Right atrium auricular region (tissue), 2 donors: ENCODE measurements around the gene LIN9. TPM values are rescaled to one million over a fixed set of nuclear protein-coding genes. Genes with fewer than 3 reads are reported as not detected.
"Not testable (repeated sequence)": the region's sequence is repeated elsewhere in the genome, so short reads cannot be mapped to it uniquely, and the experiment has no call there.

Experiments used
- DNase-seq: peaks from one replicate; pipeline ENCODE4 v3.0.0-alpha.2; 2019; ENCODE audit warnings: low spot score
- H3K27ac ChIP-seq, 2 donors: fragments of 200-600 bp; sonication (generic); 1 replicate in 1 of 2; 2 replicates in 1 of 2; pipeline ENCODE4 v1.5.1; 2016 to 2019
- H3K27me3 ChIP-seq, 2 donors: fragments of 200-600 bp; sonication (generic); one replicate each; pipeline versions ENCODE4 v1.5.1 to v1.6.0; 2017 to 2019
- H3K36me3 ChIP-seq: fragments of 200-600 bp; sonication (generic); one replicate; pipeline ENCODE4 v1.5.1; 2016
- H3K4me1 ChIP-seq, 2 donors: fragments of 200-600 bp; sonication (generic); one replicate each; pipeline versions ENCODE4 v1.5.1 to v1.6.0; 2017 to 2019
- H3K4me3 ChIP-seq, 2 donors: fragments of 200-600 bp; sonication (generic); 1 replicate in 1 of 2; 2 replicates in 1 of 2; pipeline ENCODE4 v1.5.1; 2017 to 2019; ENCODE audit warnings: mild to moderate bottlenecking in 1 of 2, moderate library complexity in 1 of 2
- H3K9me3 ChIP-seq, 2 donors: fragments of 200-600 bp; sonication (generic); one replicate each; pipeline ENCODE4 v1.5.1; 2019
- total RNA-seq, 2 donors: library from RNA; depleted of rRNA; stranded (reverse); fragments of >200 nt; gene quantifications; one replicate each; pipeline ENCODE4 v1.1.0, GENCODE V29; 2016
- TF ChIP-seq, protein P1 (sequence below), 2 donors: fragments of 200-600 bp; sonication (generic); IDR thresholded peaks; one replicate each; pipeline ENCODE4 v1.5.1; 2019; ENCODE audit warnings: antibody characterized with exemption in 2 of 2

LIN9 gene
- total RNA-seq, 2 donors from 2014 or later, result 2.9 to 11.0 TPM

DNA sequence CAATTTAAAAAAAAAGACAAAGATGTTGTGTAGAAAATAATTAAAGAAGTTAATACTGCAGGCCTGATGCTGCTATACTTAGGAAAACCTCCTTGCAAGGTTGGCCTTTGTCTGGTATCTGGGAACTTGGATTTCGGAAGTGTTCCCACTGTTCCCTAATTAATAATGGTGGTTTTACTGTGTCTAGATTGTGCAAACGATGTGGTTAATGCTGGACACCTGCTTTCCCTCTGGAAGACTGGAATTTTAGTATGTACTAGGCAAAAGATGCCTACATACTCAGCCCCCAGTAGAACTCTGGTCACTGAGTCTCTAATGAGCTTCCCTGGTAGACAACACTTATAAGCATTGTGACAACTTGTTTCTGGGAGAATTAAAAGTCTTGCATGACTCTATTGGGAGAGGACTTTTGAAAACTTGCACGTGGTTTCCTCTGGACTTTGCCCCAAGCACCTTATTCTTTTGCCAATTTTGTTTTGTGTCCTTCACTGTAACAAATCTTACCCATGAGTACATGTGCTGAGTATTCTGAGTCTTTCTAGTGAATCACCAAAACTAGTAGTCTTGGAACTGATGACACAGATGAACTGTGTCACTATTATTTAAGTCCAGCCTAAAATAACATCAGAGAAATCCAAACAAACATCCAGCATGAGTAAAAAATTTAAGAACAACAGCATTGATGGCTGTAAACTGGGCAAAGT lies 40.4 kb downstream of the LIN9 start:
- no peaks in the 10 kb centered on the region for H3K36me3 ChIP-seq
- H3K4me3 ChIP-seq, result no peak overlapping the region
- no peaks in the 10 kb centered on the region for H3K27me3 ChIP-seq
- H3K27ac ChIP-seq, result no peak overlapping the region
- TF ChIP-seq, protein P1, sequence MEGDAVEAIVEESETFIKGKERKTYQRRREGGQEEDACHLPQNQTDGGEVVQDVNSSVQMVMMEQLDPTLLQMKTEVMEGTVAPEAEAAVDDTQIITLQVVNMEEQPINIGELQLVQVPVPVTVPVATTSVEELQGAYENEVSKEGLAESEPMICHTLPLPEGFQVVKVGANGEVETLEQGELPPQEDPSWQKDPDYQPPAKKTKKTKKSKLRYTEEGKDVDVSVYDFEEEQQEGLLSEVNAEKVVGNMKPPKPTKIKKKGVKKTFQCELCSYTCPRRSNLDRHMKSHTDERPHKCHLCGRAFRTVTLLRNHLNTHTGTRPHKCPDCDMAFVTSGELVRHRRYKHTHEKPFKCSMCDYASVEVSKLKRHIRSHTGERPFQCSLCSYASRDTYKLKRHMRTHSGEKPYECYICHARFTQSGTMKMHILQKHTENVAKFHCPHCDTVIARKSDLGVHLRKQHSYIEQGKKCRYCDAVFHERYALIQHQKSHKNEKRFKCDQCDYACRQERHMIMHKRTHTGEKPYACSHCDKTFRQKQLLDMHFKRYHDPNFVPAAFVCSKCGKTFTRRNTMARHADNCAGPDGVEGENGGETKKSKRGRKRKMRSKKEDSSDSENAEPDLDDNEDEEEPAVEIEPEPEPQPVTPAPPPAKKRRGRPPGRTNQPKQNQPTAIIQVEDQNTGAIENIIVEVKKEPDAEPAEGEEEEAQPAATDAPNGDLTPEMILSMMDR (IDR thresholded peaks at IDR 0.05), result no peak
- no peaks in the 10 kb centered on the region for H3K9me3 ChIP-seq
- no peaks in the 10 kb centered on the region for H3K4me1 ChIP-seq
- no peak for DNase-seq

DNA sequence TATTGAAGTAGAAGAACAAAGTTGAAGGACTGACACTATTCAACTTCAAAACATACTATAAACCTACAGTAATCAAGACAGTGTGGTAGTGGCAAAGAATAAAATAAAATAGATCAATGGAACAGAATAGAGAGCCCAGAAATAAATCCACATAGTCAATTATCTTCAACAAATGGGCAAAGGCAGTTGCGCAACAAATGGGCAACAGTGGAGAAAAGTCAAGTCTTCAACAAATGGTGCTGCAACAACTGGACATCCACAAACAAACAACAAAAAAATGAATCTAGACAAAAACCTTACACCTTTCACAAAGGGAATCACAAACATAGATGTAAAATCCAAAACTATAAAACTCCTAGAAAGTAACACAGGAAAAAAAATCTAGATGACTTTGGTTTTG lies 47.1 kb downstream of the LIN9 start:
- Histone ChIP-seq H3K36me3 (no peaks in the 10 kb centered on the region), H3K4me3 (no peak overlapping the region), H3K27ac (no peak overlapping the region), H3K27me3 (no peaks in the 10 kb centered on the region), H3K4me1 (no peaks in the 10 kb centered on the region), H3K9me3 (peaks cover 0 to 26% of the 10 kb centered on the region in 2 donors)
- DNase-seq, result no peak
- TF ChIP-seq, protein P1 (IDR thresholded peaks at IDR 0.05), result no peak

- Histone ChIP-seq H3K9me3 (peaks cover 0 to 15% of the 10 kb centered on the region in 2 donors), H3K4me1 (no peaks in the 10 kb centered on the region), H3K4me3 (no peak overlapping the region), H3K36me3 (no peaks in the 10 kb centered on the region), H3K27me3 (no peaks in the 10 kb centered on the region), H3K27ac (no peak overlapping the region)
- TF ChIP-seq, protein P1 (IDR thresholded peaks at IDR 0.05), result no peak
- no peak for DNase-seq
These were observed 53.6 kb downstream of the LIN9 start for GRCh38 chr1:226255380-226255779.

DNA sequence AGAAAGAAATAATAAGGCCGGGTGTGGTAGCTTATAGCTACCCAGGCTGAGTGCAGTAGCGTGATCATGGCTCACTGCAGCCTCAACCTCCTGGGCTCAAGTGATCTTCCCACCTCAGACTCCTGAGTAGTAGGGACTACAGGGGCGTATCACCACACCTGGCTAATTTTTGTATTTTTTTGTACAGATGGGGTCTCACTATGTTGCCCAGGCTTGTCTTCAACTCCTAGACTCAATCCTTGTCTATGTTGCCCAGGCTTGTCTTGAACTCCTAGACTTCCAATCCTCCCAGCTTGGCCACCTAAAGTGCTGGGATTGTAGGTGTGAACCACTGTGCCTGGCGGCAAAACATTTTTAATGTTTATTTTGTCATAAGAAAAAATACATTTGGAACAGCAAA lies 55.0 kb downstream of the LIN9 start:
- Histone ChIP-seq H3K4me1 (no peaks in the 10 kb centered on the region), H3K36me3 (no peaks in the 10 kb centered on the region), H3K27me3 (no peaks in the 10 kb centered on the region), H3K4me3 (no peak overlapping the region), H3K27ac (no peak overlapping the region), H3K9me3 (peaks cover 0 to under 1% of the 10 kb centered on the region in 2 donors)
- TF ChIP-seq, protein P1 (IDR thresholded peaks at IDR 0.05), result no peak
- DNase-seq, result no peak

GRCh38 chr1:226252841-226253240 lies 56.1 kb downstream of the LIN9 start:
- not testable (repeated sequence) for H3K4me3 ChIP-seq, H3K27ac ChIP-seq, H3K4me1 ChIP-seq, H3K27me3 ChIP-seq, DNase-seq, H3K36me3 ChIP-seq, H3K9me3 ChIP-seq

DNA sequence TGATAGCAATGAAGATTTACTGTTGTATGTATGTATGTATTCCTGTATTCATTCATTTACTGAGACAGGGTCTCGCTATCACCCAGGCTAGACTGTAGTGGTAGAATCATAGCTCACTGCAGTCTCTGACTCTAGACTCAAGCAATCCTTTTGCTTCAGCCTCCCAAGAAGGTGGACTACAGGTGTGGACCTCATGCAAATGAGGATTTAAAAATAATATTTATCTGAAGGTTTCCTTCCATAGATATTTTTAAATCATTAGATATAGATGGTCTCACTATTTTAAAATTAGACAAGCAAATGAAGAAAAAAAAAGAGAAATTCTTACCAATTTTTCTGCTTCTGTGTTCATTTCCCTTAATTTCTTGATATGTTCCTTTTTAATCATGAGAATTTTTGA lies 58.5 kb downstream of the LIN9 start:
- DNase-seq, result no peak
- Histone ChIP-seq H3K27ac (no peak overlapping the region), H3K36me3 (no peaks in the 10 kb centered on the region), H3K27me3 (no peaks in the 10 kb centered on the region), H3K4me3 (no peak overlapping the region), H3K9me3 (no peaks in the 10 kb centered on the region), H3K4me1 (no peaks in the 10 kb centered on the region)
- TF ChIP-seq, protein P1 (IDR thresholded peaks at IDR 0.05), result no peak
